ENCODE data around the gene AP1M2.
"Not testable (repeated sequence)": the region's sequence is repeated elsewhere in the genome, so short reads cannot be mapped to it uniquely, and the experiment has no call there.

AP1M2 gene

DNA sequence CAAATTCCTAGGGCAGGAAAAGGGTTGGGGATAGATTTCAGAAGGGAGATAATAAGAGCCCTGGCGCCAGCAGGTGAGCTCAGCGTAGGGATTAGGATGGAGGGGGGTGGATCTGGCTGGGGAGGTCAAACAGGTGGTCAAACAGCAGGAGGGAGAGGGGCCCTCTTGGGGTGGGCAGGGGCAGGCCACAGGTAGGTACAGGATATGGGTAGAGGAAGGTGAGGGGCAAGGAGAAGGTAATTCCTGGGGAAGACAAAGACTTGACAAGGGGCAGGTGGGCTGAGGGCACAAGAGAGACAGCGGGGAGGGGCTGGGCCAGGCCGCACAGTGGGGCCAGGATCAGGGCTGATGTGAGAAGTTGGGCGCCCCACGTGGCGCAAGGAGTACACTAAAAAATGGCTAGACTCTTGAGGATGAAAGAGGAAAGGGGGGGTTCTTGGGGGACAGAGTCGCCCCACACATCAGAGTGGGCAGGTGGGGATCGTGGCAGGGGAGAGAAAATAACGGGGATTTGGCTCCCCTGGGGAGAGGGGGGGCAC lies 22.0 kb downstream of the AP1M2 start:
- DNase-seq (ENCODE audit: low read depth): no peak

DNA sequence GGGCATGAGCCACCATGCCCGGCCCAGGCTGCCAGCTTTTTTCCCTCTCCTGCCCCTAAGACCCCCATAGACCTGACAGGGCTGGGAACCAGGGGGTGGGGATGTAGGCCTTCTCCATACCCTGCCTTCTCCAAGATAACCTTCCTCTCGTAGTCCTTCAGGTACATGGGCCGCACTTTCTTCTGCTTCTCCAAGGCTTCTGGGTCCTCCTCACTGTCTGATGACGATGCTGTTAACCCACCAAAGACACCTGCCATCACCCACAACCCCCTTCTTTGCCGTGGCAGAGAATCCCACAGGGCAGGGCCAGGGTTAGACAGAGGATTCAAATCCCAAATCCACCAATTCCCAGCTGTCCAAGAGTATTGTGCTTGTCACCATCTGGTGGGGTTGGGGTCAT lies 24.5 kb downstream of the AP1M2 start:
- no peak for DNase-seq (ENCODE audit: low read depth)

GRCh38 chr19:10560154-10560553 lies 27.0 kb downstream of the AP1M2 start:
- no peak for DNase-seq (ENCODE audit: low read depth)

DNA sequence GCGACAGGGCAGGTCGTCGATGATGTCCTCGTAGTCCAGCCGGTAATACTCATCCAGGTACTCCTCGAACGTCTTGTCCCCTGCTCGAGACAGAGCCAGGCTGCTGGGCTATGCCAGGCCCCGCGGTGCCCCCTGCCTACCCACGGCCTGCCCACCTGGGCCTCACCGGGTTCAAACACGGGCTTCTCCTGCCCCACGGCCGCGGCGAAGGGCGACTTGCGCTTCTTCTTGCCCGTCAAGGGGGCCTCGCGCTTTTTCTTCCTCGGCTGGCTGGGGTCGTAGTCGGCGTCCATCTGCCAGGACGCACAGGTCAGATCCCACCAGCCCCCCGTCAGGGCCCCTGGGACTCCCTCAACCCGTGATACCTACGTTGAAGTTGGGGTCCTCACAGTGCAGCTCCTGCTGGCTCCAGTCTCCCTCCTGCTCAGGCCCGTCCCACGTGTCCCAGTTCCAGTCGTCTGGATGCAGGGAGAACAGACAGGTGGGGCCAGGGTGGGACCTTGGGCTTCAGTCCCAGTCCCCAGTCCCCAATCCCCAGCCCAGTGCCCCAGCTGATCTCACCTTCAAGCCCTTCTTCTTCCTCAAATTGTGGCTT lies 29.4 kb downstream of the AP1M2 start:
- DNase-seq (ENCODE audit: low read depth): no peak

DNA sequence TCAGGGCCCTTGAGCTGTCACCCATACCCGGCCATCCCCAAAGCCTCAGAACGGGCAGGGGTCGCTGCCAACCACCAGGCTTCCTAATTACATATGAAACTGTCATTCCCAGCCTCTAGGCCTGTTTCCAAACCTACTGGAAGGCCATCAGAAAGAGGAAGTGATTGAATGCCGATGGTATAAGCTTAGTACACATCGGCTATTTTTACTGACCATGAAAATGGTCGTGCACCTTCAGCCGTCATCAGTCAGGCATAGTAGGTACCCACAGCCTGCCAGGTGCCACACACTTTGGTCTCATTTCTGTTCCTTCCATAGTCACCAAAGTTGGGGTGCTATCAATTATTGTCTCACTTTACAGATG lies 31.5 kb downstream of the AP1M2 start:
- DNase-seq (ENCODE audit: low read depth): no peak

- DNase-seq (ENCODE audit: low read depth): no peak
Measured at GRCh38 chr19:10554760-10555609, 32.1 kb downstream of the AP1M2 start.

GRCh38 chr19:10553943-10554381 lies 33.1 kb downstream of the AP1M2 start:
- DNase-seq (ENCODE audit: low read depth): no peak

- no peak for DNase-seq (ENCODE audit: low read depth)
Measured at GRCh38 chr19:10553087-10553667, 33.9 kb downstream of the AP1M2 start.

- DNase-seq (ENCODE audit: low read depth): no peak
Measured at GRCh38 chr19:10552510-10553053, 34.5 kb downstream of the AP1M2 start.

- no peak for DNase-seq (ENCODE audit: low read depth)
Measured at GRCh38 chr19:10551698-10552301, 35.3 kb downstream of the AP1M2 start.

- not testable (repeated sequence) for DNase-seq (ENCODE audit: low read depth)
Measured at GRCh38 chr19:10551006-10551405, 36.1 kb downstream of the AP1M2 start.

GRCh38 chr19:10550336-10550735 lies 36.8 kb downstream of the AP1M2 start:
- DNase-seq (ENCODE audit: low read depth): no peak

GRCh38 chr19:10549733-10550132 lies 37.4 kb downstream of the AP1M2 start:
- no peak for DNase-seq (ENCODE audit: low read depth)

DNA sequence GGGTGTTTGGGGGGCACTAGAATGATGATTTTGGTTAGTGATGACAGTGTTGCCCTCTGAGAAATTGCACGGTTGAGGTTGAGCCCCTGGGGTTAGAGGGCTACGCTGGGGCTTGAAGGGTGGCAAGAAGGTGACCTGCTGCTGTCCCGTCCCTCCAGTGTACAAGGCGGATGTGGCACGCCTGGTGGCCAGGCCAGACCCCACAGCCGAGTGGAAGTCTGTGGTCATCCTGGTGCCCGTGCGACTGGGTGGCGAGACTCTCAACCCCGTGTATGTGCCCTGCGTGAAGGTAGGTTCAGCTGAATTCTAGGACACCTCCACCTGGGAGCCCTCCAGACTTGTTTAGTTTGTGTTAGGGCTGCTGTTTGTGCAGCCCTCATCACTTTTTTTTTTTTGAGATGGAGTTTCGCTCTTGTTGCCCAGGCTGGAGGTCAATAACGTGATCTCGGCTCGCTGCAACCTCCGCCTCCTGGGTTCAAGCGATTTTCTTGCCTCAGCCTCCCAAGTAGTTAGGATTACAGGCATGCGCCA lies 38.3 kb downstream of the AP1M2 start:
- no peak for DNase-seq (ENCODE audit: low read depth)

GRCh38 chr19:10546817-10547216 lies 40.3 kb downstream of the AP1M2 start:
- no peak for DNase-seq (ENCODE audit: low read depth)

GRCh38 chr19:10544753-10545251 lies 42.3 kb downstream of the AP1M2 start:
- no peak for DNase-seq (ENCODE audit: low read depth)

DNA sequence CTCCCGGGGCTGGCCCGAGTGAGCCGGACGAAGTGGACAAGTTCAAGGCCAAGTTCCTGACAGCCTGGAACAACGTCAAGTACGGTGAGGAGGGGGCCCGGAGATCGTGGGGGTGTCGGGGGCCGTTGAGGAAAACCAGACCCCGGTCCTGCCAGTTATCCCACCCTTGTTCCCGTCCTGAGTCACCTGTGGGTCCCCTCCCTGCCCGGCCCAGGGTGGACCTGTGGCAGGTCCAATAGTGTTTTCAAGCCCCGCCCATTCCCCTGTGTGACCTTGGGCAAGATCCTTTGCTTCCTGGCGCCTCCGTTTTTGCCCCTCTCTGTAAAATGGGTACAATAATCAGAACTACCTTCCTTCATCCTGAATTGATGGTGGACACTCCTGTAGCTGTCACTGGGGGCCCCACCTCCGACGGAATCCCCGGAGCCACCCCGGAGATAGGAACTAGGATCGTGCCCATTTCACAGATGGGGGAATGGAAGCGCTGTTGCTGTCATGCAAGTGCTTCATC lies 42.8 kb downstream of the AP1M2 start:
- no peak for DNase-seq (ENCODE audit: low read depth)

DNA sequence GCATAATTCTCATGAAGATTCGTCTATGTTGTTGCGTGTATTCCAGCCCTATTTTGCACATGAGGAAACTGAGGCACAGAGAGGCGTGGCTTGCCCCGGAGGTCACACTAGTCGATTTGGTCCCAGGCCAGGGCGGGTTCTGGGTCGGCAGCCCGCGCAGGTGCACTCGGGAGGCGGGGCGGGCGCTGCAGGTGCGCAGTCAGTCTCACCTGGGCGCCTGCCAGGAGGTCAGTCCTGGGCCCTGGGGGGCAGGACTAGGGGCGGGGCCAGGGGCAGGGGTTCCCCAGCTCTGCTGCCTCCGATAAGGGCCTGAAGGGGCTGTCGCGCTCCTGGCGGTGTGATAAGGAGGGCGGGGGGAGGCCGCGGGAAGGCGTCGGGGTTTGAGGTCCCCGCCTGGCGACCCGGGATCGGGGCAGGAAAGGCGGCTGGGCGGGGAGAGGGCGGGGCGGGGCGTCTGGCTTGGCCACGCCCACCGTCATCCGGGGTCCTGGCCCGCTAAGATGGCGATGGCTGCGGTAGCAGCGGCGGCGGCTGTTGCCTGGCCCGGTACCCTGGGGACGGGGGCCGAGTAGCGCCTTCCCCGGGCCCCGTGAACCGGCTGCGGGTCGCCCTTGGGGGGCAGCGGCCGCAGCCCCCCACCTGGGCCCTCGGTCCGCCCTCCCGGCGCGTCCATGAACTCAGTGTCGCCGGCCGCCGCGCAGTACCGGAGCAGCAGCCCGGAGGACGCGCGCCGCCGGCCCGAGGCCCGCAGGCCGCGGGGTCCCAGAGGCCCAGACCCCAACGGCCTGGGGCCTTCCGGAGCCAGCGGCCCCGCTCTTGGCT lies 43.5 kb downstream of the AP1M2 start, which contains the start of gene ATG4D:
Gene ATG4D (plus strand): TSS at position 485 of the 822 bp plus-strand sequence. CDS start 187 bp downstream, at position 672.
- DNase-seq (ENCODE audit: low read depth): no peak

GRCh38 chr19:10543059-10543419 lies 44.1 kb downstream of the AP1M2 start:
- no peak for DNase-seq (ENCODE audit: low read depth)

DNA sequence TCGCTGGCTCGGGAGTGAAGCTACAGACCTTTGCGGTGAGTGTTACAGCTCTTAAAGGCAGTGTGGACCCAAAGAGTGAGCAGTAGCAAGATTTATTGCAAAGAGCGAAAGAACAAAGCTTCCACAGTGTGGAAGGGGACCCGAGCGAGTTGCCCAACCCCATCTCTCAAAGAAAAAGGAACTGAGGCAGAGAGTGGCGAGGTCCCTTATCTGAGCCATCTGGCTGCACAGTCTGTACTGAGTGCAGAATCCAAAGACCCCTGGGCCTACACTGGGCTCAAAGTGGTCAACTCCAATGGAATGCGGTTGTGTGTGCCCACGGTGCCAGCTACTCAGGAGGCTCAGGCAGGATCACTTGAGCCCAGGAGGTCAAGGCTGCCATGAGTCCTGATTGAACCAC lies 48.1 kb downstream of the AP1M2 start:
- DNase-seq (ENCODE audit: low read depth): not testable (repeated sequence)
